GM13977 (cell line): ENCODE measurements around the gene SLC30A9.
A peak's percentile ranks its signal among the peaks of the same experiment; 100 is the strongest.

Experiments used
- DNase-seq: peaks from one replicate; pipeline ENCODE4 v3.0.0; 2012; ENCODE audit warnings: low spot score
- CTCF ChIP-seq: IDR thresholded peaks from 2 replicates; pipeline ENCODE4 v1.5.1; 2012; ENCODE audit warnings: mild to moderate bottlenecking, control low read depth; ENCODE audit not compliant: insufficient read depth; ENCODE audit errors: extremely low read depth, missing control alignments
- in situ Hi-C: fragments of 300-500 bp; cut with MboI; formaldehyde crosslinking; loops from one replicate; pipeline ENCODE4 v1.12.0; 2022; ENCODE audit warnings: low sequenced_read_pairs, low pct_unique_long_range_greater_than_20kb, mixed read lengths, inconsistent platforms; ENCODE audit not compliant: unreplicated experiment

SLC30A9 gene

GRCh38 chr4:41981456-41981855 lies 8.9 kb upstream of the SLC30A9 start, which contains the start of gene DCAF4L1:
Gene DCAF4L1, plus strand, starts transcription at chr4:41981756. Its CDS starts 37 bp downstream, at chr4:41981793.
- no peak for TF ChIP-seq CTCF
- in situ Hi-C loops: no loop called here
- no peak for DNase-seq

GRCh38 chr4:41982716-41983115 lies 7.6 kb upstream of the SLC30A9 start:
- DNase-seq: no peak
- in situ Hi-C loops: no loop called here
- no peak for TF ChIP-seq CTCF

- no peak for TF ChIP-seq CTCF
- in situ Hi-C loops: no loop called here
- DNase-seq: no peak
Observed at GRCh38 chr4:41985151-41985550, 5.2 kb upstream of the SLC30A9 start.

- peak; percentile 28 for DNase-seq
- no peak for TF ChIP-seq CTCF
- in situ Hi-C loops: no loop called here
Observed at GRCh38 chr4:41989994-41990364, 351 bp upstream of the SLC30A9 start.

- in situ Hi-C loops: no loop called here
- no peak for TF ChIP-seq CTCF
- DNase-seq: no peak
Observed at GRCh38 chr4:41991916-41992767, 1.8 kb downstream of the SLC30A9 start.

- TF ChIP-seq CTCF: no peak
- in situ Hi-C loops: no loop called here
- DNase-seq: no peak
Observed at GRCh38 chr4:41992967-41993857, 2.9 kb downstream of the SLC30A9 start.
